GM12872 (cell line): ENCODE results near the gene ECHDC1.

Experiments used
- CTCF ChIP-seq: IDR thresholded peaks from 3 replicates; pipeline ENCODE4 v1.5.1; 2011; ENCODE audit warnings: low read depth, mild to moderate bottlenecking, low read length, moderate library complexity; ENCODE audit not compliant: insufficient read depth

Gene ECHDC1

GRCh38 chr6:127342946-127343808 lies at the start of gene ECHDC1:
TSS of gene ECHDC1 (minus strand) at chr6:127343609. CDS start at chr6:127331028, 12,581 bp downstream.
- no peak for TF ChIP-seq CTCF

GRCh38 chr6:127392301-127392700 lies 48.9 kb upstream of the ECHDC1 start:
- no peak for TF ChIP-seq CTCF

GRCh38 chr6:127391094-127391953 lies 47.9 kb upstream of the ECHDC1 start:
- TF ChIP-seq CTCF, result no peak

- no peak for TF ChIP-seq CTCF
Measured at GRCh38 chr6:127389706-127390105, 46.3 kb upstream of the ECHDC1 start.

- no peak for TF ChIP-seq CTCF
Measured at GRCh38 chr6:127385668-127386430, 42.4 kb upstream of the ECHDC1 start.

- no peak for TF ChIP-seq CTCF
Measured at GRCh38 chr6:127383988-127384387, 40.6 kb upstream of the ECHDC1 start.

- no peak for TF ChIP-seq CTCF
Measured at GRCh38 chr6:127382413-127382812, 39.0 kb upstream of the ECHDC1 start.
